ENCODE data around the gene CRHR2.

Gene CRHR2

GRCh38 chr7:30706908-30707307 is 24.7 kb upstream of the CRHR2 start:
- DNase-seq (ENCODE audit: low read depth), result no peak

- no peak for DNase-seq (ENCODE audit: low read depth)
These were observed 24.1 kb upstream of the CRHR2 start for GRCh38 chr7:30706316-30706715.

DNA sequence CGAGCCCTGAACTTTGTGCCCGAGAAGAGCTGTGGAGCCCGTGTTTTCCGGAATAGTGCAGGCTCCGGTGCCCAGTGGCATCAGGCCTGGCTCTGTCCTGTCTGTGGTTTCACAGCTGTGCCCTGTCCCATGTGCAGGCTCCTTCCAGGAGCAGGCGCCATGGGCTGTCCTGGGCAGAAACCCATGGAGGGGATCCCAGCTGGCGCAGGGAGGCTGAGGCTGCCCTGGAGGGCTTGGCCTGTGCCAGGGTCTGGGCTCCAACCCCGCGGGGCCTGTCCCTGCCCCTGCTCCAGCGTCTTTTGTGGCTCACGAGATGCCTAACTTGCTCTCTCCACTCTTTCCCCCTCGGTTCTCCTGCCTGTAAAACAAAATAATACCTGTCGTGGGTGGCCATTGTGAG is 23.3 kb upstream of the CRHR2 start:
- no peak for DNase-seq (ENCODE audit: low read depth)

DNA sequence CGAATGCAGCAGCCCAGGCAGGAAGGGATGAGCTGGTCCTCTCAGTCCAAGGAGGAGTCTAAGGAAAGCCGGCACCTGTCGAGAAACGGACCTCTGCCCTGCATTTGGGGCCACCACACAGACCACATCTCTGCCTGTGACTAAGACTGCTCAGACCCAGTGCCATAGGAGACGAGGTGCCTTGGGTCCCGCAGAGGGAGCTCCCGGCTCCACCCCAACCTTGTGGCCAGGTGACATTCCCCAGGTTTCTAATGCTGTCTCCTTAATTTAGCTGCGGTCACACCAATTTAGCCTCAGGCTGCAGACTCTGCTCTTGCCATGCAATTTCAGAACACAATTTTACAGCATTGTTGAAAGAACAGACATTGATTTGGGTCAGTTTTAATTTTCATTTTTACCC is 22.8 kb upstream of the CRHR2 start:
- no peak for DNase-seq (ENCODE audit: low read depth)

DNA sequence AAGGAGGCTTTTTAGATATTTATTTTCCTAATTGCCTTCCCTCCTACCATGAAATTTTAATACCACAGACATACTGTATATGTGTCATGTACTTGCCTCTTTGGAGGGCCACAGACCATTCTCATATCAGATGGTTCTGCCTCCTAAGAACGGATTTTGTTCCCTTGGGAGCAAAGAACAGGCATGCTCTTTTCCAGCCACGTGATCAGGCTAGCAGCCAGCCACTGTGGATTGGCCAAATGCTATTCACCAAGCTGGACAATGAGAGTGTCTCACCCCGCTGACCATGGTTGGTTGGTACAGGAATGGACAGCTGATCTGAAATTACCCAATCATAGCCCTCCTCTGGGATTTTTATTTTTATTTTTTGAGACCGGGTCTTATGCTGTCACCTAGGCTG is 21.5 kb upstream of the CRHR2 start:
- no peak for DNase-seq (ENCODE audit: low read depth)

DNA sequence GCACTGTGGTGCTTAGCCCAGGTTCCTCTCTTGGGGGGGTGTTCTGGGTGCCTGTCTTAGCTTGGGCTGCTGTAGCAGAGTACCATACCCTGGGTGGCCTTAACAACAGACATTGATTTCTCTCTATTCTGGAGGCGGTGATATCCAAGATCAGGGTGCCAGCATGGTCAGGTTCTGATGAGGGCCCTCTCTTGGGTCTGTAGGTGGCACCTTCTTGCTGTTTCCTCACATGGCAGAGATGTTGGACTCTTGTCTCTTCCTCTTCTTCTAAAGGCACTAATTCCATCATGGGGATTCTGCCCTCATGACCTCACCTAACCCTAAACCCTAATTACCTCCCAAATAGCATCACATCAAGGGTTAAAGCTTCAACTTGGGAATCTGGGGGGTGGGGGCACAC is 19.9 kb upstream of the CRHR2 start:
- DNase-seq (ENCODE audit: low read depth), result no peak

DNA sequence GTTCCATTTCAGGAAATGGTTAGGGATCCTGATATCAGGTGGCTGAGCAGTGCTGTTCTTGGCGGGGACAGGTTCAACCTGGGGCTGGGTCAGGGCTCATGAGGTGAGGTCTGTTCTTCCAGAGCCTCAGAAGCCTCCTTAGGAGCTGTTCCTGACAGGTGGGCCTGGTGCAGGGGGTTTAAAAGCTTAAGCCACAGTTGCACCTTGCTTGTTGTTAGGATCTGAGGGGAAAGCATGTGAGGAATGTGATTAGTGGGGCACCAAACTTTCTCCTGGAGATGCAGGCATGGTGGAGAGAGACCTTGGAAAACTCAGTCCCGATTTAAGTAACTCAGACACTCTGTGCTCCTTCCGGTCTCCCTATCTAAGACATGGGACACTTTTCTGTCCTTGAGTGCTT is 18.7 kb upstream of the CRHR2 start:
- DNase-seq (ENCODE audit: low read depth), result no peak

DNA sequence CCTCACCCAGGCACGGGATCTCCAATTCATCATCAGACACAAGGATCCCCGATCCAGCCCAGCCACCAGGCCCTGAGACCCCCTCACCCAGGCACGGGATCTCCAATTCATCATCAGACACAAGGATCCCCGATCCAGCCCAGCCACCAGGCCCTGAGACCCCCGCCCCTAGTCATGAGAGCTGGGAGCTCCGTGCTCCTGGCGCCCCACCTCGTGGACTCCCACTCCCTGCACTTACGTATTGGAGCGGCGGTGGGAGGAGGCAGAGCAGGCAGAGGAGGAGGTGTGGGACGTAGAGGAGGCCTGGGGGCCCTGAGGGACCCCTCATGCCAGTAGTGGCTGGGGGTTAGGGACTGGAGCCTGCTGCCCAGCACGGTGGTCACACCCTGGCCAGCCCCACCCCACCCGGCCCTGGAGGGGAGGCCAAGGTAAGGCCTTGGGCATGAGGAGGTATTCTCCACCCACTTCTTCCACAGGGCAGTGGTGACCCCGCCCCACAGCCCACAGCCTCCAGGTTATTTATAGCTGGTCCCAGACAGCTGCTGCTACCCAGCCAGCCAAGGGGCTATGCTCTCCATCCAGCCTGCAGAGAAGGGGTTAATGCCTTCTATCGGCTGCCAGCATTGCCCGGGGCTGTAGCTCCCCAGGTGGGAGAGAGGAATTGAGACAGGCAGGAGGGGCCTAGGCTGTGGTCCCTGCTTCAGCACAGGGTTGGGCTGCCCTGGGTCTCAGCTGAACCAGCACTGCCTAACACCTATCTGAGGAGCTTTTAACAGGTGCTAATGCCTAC is 17.6 kb upstream of the CRHR2 start:
- DNase-seq (ENCODE audit: low read depth), result no peak

- DNase-seq (ENCODE audit: low read depth), result no peak
These were observed 16.2 kb upstream of the CRHR2 start for GRCh38 chr7:30698481-30698880.

DNA sequence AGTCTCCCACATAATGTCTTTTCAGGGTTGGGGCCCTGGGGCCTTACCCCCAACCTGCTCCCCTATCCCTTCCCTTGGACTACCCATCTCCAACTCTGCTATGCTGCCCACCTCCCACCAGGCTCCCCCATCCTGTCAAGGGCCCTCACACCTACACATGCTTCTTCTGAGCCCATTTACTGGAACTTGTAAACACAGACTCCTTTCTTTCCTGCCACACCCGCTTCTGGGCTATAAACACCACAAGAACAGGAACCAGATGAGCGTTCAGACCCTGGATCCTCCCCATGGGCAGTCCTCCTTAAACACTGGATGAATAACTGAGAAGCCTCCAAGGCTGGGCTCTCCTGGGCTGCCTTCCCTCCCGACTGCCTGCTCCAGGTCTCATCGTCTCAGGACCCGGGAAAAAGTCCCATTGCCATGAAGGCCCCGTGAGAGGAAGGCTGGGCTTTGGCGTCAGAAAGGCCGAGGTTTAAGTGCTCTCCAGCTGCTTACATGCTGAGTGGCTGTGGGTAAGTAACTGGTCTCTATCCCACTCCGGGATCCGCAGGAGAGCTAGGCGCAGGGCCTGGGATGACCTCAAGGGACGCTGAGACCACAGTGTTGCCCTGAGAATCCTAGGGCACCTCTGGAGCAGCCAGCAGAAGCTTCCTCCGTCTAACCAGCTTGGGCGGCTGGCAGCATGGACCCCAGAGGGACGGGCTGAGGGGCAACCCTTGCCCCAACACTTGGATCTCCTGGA is 15.6 kb upstream of the CRHR2 start:
- no peak for DNase-seq (ENCODE audit: low read depth)

DNA sequence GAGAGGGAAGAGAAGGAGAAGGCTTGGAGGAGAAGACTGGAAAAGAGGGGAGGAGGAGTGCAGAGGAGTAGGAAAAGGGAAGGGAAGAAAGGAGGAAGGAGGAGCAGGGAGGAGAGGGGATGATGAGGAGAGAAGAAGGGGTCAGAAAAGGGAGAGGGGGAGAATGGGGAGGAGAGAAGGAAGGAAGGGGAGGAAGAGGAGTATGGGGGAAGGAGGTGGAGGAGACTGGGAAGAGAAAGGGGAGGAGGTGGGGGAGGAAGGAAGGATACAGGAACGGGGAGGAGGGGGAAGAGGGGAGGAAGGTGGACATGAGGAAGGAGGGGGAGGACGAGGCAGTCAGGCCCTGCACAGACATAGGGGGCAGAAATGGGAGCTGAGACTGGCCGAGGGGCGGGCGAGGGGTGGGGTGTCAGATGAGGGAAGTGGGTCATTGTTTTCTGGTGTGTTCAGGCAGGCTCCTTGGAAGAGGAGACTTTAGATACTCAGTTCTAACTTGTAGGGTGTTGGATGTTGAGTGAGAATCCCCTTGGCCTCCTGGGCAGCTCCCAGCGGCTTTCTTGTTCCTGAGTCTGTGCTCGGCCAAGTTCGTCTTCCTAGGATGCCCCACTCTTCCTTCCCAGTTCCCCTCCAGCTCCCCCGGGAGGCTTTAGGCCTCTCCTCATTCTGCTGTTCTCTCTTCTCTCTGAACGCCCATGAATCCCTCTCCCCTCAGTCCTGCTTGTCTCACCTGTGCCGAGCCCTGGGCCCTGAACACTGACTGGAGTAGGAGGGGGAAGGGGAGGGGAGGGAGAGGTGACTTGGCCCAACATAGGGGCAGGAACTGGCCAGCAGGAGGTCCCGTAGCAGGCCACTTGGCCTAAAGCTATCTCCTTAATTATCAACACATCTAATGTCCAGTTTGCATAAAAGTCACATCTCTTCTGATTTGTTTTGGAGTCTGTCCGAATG is 12.8 kb upstream of the CRHR2 start:
- no peak for DNase-seq (ENCODE audit: low read depth)

GRCh38 chr7:30694218-30694745 is 12.0 kb upstream of the CRHR2 start:
- no peak for DNase-seq (ENCODE audit: low read depth)

DNA sequence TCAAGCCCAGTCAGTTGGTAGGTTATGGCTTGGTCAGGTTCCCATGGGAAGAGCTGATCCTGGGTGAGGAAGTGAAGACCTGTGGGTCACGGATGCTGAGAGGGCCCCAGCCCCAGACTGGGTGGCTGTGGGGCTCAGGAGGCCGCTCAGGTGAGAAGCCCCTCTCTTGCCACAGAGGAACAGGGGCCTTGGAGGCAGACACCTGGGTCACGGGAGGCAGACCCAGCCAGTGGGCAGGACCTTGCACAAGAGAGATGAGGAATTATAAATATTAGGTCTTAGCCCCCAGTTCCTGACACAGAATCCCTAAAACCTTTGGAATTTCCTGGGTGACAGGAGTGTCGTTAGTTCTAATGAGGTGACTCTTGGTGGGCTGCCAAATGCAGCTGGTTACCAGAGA is 10.6 kb upstream of the CRHR2 start:
- DNase-seq (ENCODE audit: low read depth), result no peak

GRCh38 chr7:30692438-30692837 is 10.2 kb upstream of the CRHR2 start:
- DNase-seq (ENCODE audit: low read depth), result no peak

DNA sequence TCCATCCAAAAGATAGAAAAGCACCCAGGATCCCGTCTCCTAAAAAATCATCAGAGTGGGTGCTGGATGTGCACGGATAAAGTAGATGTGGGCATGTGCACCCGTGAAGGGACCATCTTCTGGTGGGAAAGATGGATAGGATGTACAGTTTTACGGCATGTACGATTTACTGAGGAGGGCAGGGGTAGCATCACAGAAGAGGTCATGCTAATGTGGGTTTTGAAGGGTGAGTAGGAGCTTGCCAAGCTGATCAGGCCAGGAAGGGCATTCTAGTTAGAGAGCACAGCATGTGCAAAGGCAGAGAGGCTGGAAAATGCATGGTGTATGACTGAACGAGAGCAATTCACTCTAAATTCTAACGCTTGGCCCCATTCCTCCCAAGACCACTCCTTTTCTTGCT is 7.8 kb upstream of the CRHR2 start:
- no peak for DNase-seq (ENCODE audit: low read depth)

DNA sequence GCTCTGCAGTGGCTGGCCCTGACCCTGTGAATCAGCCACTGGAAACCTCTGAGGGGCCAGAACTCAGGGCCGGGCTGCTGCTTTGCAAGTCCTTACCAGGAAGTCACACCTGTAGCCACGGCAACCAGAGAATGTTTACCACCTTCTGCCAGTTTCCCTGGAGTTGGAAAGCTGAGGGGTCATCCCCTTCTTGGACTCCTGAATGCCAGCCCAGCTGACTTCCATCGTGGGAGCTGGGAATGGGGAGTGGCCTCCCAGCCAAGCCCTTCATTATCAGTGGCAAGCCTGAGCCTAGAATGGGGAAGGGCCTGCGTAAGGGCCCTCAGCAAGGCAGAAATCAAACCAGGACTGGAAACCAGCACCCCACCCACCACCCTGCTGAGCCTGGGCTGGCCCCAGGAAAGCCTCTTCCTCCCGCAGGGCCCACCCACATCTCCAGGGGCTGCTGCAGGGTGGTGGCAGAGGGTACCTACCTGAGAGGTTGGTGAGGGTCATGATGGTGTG is 6.5 kb upstream of the CRHR2 start:
- no peak for DNase-seq (ENCODE audit: low read depth)

GRCh38 chr7:30687604-30688003 is 5.3 kb upstream of the CRHR2 start:
- DNase-seq (ENCODE audit: low read depth), result no peak

DNA sequence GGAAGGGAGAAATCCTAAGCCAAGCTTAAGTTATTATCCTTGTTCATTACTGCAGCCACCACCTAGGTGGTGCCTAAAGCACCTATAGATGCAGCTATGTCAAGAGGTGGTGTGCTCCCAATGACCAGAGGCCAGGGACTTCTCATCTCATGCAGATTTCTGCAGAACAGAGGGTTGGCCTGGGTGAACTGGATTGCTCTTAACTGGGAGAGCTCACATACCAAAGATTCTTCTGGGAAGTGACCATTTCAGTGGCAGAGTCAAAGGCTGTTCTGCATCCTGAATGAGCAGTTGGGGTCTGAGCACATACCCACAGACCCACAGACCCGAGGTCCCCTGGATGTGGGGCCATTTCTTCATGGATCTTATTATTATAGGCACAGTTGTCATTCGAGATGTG is 2.1 kb upstream of the CRHR2 start:
- DNase-seq (ENCODE audit: low read depth), result no peak

GRCh38 chr7:30683816-30684215 is 1.6 kb upstream of the CRHR2 start:
- DNase-seq (ENCODE audit: low read depth), result no peak

DNA sequence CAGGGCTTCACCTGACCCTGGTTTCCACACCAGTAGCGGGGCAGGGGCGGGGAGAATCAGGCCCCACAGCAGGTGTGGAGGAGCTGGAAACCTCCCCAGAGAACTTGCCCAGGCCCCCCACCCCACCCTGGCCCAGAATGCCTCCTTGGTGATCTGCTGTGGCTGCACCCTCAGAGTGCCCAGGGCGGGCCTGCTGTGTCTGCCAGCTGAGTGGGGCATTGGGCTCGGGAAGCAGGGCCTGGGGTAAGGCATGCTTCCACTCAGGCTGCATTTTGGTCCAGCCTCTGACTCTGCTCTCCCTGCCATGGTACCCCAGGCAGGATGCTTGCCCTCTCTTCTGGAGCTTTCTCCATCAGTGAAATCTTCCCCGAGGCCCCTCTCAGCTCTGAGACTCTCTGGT is 1.1 kb upstream of the CRHR2 start:
- no peak for DNase-seq (ENCODE audit: low read depth)

- DNase-seq (ENCODE audit: low read depth), result no peak
These were observed 443 bp downstream of the CRHR2 start for GRCh38 chr7:30681815-30682211.

DNA sequence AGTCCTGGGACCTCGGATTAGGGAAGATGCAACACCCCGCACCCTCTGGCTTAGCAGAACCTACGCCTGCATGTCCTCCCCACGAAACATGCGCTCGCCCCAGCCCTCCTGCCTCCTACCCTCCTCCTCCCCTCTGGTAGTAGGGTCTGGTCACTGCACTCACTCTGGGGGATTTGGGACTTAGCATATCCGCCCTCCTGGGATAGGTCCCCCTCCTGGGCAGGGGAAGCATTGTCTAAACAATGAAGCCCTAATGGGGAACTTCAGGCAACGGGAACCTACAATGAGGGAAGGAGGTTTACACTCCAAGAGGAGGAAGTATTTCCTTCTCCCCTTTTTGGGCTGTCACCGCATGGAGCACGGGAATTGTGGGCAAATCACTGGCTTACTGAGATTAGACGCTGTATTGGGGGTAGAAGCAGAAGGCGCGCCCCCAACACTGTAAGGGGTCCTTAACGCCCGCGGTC is 892 bp downstream of the CRHR2 start:
- no peak for DNase-seq (ENCODE audit: low read depth)

Measured in activated T-helper 9 cell treated with anti-CD3 and anti-CD28 coated beads, Interleukin-2, amount 50 U/mL, for 16 hours (primary cell).